OCI-LY1 (cell line): Measurements from ENCODE around the gene KMT5C.
A peak's percentile ranks its signal among the peaks of the same experiment; 100 is the strongest.

Experiments
- H2AFZ ChIP-seq: fragments of 200-600 bp; sonication (generic), shearing (Covaris generic); 2 replicates; pipeline ENCODE4 v1.6.0; 2014; ENCODE audit warnings: antibody characterized with exemption, mild to moderate bottlenecking, low read length
- H3F3A ChIP-seq: fragments of 200-600 bp; sonication (generic), shearing (Covaris generic); 2 replicates; pipeline ENCODE4 v1.6.0; 2014; ENCODE audit warnings: mild to moderate bottlenecking, antibody characterized with exemption, low read length, moderate library complexity; ENCODE audit not compliant: insufficient read depth
- H3K27ac ChIP-seq: fragments of 200-600 bp; sonication (generic); 2 replicates; pipeline ENCODE4 v1.5.1; 2014; ENCODE audit warnings: low read length, mixed run types, mild to moderate bottlenecking, low read depth; ENCODE audit not compliant: poor library complexity, severe bottlenecking
- H3K27me3 ChIP-seq: fragments of 200-600 bp; sonication (generic); 2 replicates; pipeline ENCODE4 v1.6.0; 2014; ENCODE audit warnings: antibody characterized with exemption, mild to moderate bottlenecking, low read length, moderate library complexity; ENCODE audit not compliant: insufficient read depth
- H3K36me3 ChIP-seq: fragments of 200-600 bp; sonication (generic); 2 replicates; pipeline ENCODE4 v1.6.1; 2014; ENCODE audit warnings: mild to moderate bottlenecking, antibody characterized with exemption, low read length, moderate library complexity, mixed read lengths; ENCODE audit not compliant: insufficient read depth
- H3K4me1 ChIP-seq: fragments of 200-600 bp; sonication (generic); 2 replicates; pipeline ENCODE4 v1.5.1; 2014; ENCODE audit warnings: mild to moderate bottlenecking, low read length, moderate library complexity; ENCODE audit not compliant: insufficient read depth, severe bottlenecking
- H3K4me2 ChIP-seq: fragments of 200-600 bp; sonication (generic), shearing (Covaris generic); 2 replicates; pipeline ENCODE4 v1.6.1; 2014; ENCODE audit warnings: low read length
- H3K4me3 ChIP-seq: fragments of 200-600 bp; sonication (generic); 2 replicates; pipeline ENCODE4 v1.5.1; 2014; ENCODE audit warnings: low read length, low read depth, mild to moderate bottlenecking, mixed read lengths; ENCODE audit not compliant: poor library complexity, severe bottlenecking
- H3K79me2 ChIP-seq: fragments of 200-600 bp; shearing (Covaris generic); 2 replicates; pipeline ENCODE4 v1.6.1; 2016; ENCODE audit warnings: mixed run types, low read length, mixed read lengths; ENCODE audit not compliant: insufficient read depth
- H3K9ac ChIP-seq: fragments of 200-600 bp; sonication (generic), shearing (Covaris generic); 2 replicates; pipeline ENCODE4 v1.6.1; 2014; ENCODE audit warnings: mild to moderate bottlenecking, low read length, mixed read lengths
- H3K9me2 ChIP-seq: fragments of 200-600 bp; sonication (generic), shearing (Covaris generic); 2 replicates; pipeline ENCODE4 v1.6.1; 2014; ENCODE audit warnings: low read depth, mild to moderate bottlenecking, low read length, mixed read lengths
- H3K9me3 ChIP-seq: fragments of 200-600 bp; shearing (Covaris generic); 2 replicates; pipeline ENCODE4 v1.6.1; 2014; ENCODE audit warnings: low read length, mixed read lengths
- H4K20me1 ChIP-seq: fragments of 200-600 bp; sonication (generic), shearing (Covaris generic); 2 replicates; pipeline ENCODE4 v1.6.0; 2016; ENCODE audit warnings: mild to moderate bottlenecking, low read length; ENCODE audit not compliant: insufficient read depth
- CTCF ChIP-seq: fragments of 200-600 bp; sonication (generic), shearing (Covaris generic); IDR thresholded peaks from 2 replicates; pipeline ENCODE4 v1.5.1; 2017; ENCODE audit warnings: mild to moderate bottlenecking, antibody characterized with exemption, low read length, moderate library complexity, mixed read lengths
- EZH2 ChIP-seq: fragments of 200-600 bp; sonication (generic), shearing (Covaris generic); IDR thresholded peaks from 2 replicates; pipeline ENCODE4 v1.8.0; 2017; ENCODE audit warnings: borderline replicate concordance, mixed run types, mild to moderate bottlenecking, antibody characterized with exemption, low read length, moderate library complexity, mixed read lengths

Gene KMT5C

GRCh38 chr19:55300886-55301458 is 38.7 kb upstream of the KMT5C start:
- peak overlapping the region; percentile 67 for H3K4me2 ChIP-seq
- no peaks in the 10 kb centered on the region for H4K20me1 ChIP-seq
- no peaks in the 10 kb centered on the region for H3K9me3 ChIP-seq
- H3K4me3 ChIP-seq, result peak overlapping the region; percentile 62
- peak overlapping the region; percentile 15 for H3K27ac ChIP-seq
- peak overlapping the region; percentile 72 for H3K9ac ChIP-seq
- H3K27me3 ChIP-seq, result no peaks in the 10 kb centered on the region
- H3K36me3 ChIP-seq, result no peaks in the 10 kb centered on the region
- H3K9me2 ChIP-seq, result no peaks in the 10 kb centered on the region
- 0 out of 2 replicates have a peak overlapping the region, but pooled peaks have one; percentile 25 for H2AFZ ChIP-seq
- TF ChIP-seq EZH2 (no peak), CTCF (no peak)
- H3K4me1 ChIP-seq, result peaks cover 28% of the 10 kb centered on the region
- no peaks in the 10 kb centered on the region for H3K79me2 ChIP-seq
- H3F3A ChIP-seq, result no peaks in the 10 kb centered on the region

DNA sequence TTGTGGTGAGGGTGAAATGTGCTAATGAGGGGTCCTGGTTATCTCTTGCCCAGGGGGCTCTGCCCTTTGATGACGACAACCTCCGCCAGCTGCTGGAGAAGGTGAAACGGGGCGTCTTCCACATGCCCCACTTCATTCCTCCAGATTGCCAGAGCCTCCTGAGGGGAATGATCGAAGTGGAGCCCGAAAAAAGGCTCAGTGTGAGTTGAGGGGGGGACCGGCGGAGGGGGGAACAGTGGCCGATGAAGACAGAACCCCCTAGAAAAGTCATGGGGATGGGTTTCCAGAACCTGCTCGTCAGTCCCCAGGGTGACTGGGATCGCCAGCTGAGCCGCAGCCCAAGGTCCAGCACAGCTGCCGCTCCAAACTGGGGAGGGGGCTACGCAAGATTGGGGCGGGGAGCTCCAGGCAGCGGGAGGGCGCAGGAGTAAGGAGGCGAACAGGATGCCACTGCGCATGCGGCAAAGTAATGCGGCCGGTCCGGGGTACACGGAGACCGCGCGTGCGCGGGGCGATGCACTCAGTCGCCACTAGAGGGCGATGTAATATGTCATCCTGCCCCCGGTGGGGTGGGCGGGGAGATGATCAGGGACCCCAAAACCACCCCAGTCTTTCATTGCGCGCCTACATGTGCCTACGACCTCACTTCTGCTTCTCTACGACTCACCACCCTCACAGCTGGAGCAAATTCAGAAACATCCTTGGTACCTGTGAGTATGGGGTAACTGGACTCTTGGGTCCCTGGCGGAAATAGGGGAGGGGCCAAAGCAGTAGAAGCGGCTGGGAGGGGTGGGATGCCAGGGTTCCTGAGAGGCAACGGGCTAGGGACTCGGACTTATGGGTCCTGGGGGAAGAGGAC is 38.0 kb upstream of the KMT5C start:
- Histone ChIP-seq H3K9me2 (no peaks in the 10 kb centered on the region), H3K9me3 (no peaks in the 10 kb centered on the region), H3K9ac (peak overlapping the region; percentile 72), H4K20me1 (no peaks in the 10 kb centered on the region), H2AFZ (0 out of 2 replicates have a peak overlapping the region, but pooled peaks have one; percentile 25), H3K79me2 (no peaks in the 10 kb centered on the region), H3F3A (no peaks in the 10 kb centered on the region), H3K4me1 (peaks cover 28% of the 10 kb centered on the region), H3K36me3 (peaks cover 7% of the 10 kb centered on the region), H3K4me3 (peak overlapping the region; percentile 62), H3K27me3 (no peaks in the 10 kb centered on the region), H3K4me2 (peak overlapping the region; percentile 67), H3K27ac (peak overlapping the region; percentile 15)
- TF ChIP-seq CTCF (peak; percentile 94), EZH2 (no peak)

DNA sequence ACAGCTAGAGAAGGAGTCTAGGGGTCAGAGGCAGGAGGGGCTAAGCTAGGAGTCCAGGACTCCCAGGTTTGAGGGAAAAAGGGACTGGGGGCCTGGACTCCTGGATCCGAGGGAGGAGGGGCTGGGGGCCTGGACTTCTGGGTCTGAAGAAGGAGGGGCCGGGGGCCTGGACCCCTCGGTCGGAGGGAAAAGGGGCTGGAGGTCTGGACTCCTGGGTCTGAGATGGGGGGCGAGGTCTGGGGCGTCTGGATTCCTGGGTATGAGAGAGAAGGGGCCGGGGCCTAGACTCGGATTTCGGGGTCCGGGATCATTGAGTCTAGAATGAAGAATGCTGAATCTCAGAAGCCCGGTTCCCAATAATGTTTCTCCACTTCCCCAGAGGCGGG is 37.4 kb upstream of the KMT5C start:
- H3K9ac ChIP-seq, result peak overlapping the region; percentile 72
- no peaks in the 10 kb centered on the region for H4K20me1 ChIP-seq
- peak overlapping the region; percentile 62 for H3K4me3 ChIP-seq
- no peaks in the 10 kb centered on the region for H3K27me3 ChIP-seq
- H3K9me3 ChIP-seq, result no peaks in the 10 kb centered on the region
- H3K36me3 ChIP-seq, result peaks cover 12% of the 10 kb centered on the region
- no peak for TF ChIP-seq EZH2
- no peak for TF ChIP-seq CTCF
- no peaks in the 10 kb centered on the region for H3K9me2 ChIP-seq
- H3F3A ChIP-seq, result no peaks in the 10 kb centered on the region
- no peak overlapping the region for H2AFZ ChIP-seq
- peak overlapping the region; percentile 67 for H3K4me2 ChIP-seq
- H3K79me2 ChIP-seq, result no peaks in the 10 kb centered on the region
- peak overlapping the region; percentile 4 for H3K27ac ChIP-seq
- H3K4me1 ChIP-seq, result peaks cover 28% of the 10 kb centered on the region
